PFSK-1 (cell line): ENCODE measurements around the gene INTS6.

Source experiments
- FOXP2 ChIP-seq: optimal IDR thresholded peaks from 2 replicates; pipeline ENCODE3; 2011; ENCODE audit warnings: borderline replicate concordance, control low read depth, inconsistent platforms; ENCODE audit not compliant: insufficient read depth; ENCODE audit errors: extremely low read length, extremely low read depth
- POLR2AphosphoS5 ChIP-seq: IDR thresholded peaks from 2 replicates; pipeline ENCODE4 v1.6.1; 2012; ENCODE audit warnings: low read depth, mild to moderate bottlenecking, control low read depth, low read length, moderate library complexity
- SIN3A ChIP-seq: IDR thresholded peaks from 2 replicates; pipeline ENCODE4 v1.6.1; 2012; ENCODE audit warnings: mild to moderate bottlenecking, low read length, moderate library complexity, borderline replicate concordance; ENCODE audit not compliant: insufficient read depth
- TAF1 ChIP-seq: IDR thresholded peaks from 2 replicates; pipeline ENCODE4 v1.6.1; 2012; ENCODE audit warnings: low read length, control low read depth, borderline replicate concordance; ENCODE audit not compliant: insufficient read depth
- TF ChIP-seq, protein P1 (sequence below), 2 experiments: IDR thresholded peaks; 2 replicates each; pipeline versions ENCODE4 v1.6.1 to v1.8.0; 2011 to 2012; ENCODE audit warnings: low read depth in 2 of 2, low read length in 2 of 2, control low read depth in 1 of 2, inconsistent platforms in 1 of 2, mild to moderate bottlenecking in 1 of 2, moderate library complexity in 1 of 2; ENCODE audit not compliant: insufficient read depth in 1 of 2

INTS6 gene

DNA sequence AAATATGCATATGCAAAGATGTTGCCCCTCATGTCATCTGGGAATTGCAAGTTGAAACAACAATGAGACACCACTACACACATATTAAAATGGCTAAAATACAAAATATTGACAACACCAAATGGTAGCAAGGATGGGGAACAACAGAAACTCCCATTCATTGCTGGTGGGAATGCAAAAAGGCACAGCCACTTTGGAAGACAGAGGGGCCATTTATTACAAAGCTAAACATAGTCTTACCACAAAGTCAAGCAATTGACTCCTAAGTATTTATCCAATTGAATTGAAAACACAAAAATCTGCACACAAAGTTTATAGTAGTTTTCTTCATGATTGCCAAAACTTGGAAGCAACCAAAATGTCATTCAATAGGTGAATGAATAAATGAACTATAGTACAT lies 119.4 kb downstream of the INTS6 start:
- TF ChIP-seq FOXP2 (no peak), TAF1 (no peak), POLR2AphosphoS5 (no peak), SIN3A (no peak)
- TF ChIP-seq, protein P1, sequence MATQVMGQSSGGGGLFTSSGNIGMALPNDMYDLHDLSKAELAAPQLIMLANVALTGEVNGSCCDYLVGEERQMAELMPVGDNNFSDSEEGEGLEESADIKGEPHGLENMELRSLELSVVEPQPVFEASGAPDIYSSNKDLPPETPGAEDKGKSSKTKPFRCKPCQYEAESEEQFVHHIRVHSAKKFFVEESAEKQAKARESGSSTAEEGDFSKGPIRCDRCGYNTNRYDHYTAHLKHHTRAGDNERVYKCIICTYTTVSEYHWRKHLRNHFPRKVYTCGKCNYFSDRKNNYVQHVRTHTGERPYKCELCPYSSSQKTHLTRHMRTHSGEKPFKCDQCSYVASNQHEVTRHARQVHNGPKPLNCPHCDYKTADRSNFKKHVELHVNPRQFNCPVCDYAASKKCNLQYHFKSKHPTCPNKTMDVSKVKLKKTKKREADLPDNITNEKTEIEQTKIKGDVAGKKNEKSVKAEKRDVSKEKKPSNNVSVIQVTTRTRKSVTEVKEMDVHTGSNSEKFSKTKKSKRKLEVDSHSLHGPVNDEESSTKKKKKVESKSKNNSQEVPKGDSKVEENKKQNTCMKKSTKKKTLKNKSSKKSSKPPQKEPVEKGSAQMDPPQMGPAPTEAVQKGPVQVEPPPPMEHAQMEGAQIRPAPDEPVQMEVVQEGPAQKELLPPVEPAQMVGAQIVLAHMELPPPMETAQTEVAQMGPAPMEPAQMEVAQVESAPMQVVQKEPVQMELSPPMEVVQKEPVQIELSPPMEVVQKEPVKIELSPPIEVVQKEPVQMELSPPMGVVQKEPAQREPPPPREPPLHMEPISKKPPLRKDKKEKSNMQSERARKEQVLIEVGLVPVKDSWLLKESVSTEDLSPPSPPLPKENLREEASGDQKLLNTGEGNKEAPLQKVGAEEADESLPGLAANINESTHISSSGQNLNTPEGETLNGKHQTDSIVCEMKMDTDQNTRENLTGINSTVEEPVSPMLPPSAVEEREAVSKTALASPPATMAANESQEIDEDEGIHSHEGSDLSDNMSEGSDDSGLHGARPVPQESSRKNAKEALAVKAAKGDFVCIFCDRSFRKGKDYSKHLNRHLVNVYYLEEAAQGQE (IDR thresholded peaks at IDR 0.05; ENCODE audit: insufficient read depth in 1 of 2, low read depth in 2 of 2, low read length in 2 of 2), result no peak

DNA sequence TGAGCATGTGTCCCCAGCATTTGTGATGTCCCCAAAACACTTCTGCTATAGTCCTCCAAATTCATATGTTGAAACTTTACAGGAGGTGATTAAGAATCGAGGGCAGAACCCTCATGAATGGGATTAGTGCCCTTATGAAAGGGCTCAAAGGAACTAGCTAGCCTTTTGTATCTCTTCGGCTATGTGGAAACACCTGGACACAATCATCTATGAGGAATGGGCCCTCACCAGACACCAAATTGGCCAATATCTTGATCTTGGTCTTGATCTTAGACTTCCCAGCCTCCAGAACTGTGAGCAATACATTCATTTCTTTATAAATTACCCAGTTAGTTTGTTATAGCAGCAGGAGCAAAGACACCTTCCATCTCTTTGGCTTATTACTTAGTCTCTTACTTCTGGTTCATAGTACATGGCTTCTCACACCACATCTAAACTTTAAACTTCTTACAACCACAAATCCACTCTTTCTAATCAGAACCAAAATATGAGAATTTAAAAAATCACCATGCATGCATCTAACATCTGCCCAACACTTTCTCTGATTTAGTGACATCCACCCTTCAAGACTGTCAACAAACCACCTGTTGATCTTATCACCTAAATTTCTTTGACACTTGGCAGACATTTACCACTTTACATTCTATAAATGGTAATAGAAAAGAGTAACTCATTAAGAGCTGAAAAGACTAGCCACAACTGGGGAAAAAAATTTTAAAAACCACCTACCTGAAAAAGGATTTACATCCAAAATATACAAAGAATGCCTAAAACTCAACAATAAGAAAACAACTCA lies 120.1 kb downstream of the INTS6 start:
- TF ChIP-seq TAF1 (no peak), SIN3A (no peak), FOXP2 (no peak), POLR2AphosphoS5 (no peak)
- TF ChIP-seq, protein P1 (IDR thresholded peaks at IDR 0.05; ENCODE audit: insufficient read depth in 1 of 2, low read depth in 2 of 2, low read length in 2 of 2), result no peak

DNA sequence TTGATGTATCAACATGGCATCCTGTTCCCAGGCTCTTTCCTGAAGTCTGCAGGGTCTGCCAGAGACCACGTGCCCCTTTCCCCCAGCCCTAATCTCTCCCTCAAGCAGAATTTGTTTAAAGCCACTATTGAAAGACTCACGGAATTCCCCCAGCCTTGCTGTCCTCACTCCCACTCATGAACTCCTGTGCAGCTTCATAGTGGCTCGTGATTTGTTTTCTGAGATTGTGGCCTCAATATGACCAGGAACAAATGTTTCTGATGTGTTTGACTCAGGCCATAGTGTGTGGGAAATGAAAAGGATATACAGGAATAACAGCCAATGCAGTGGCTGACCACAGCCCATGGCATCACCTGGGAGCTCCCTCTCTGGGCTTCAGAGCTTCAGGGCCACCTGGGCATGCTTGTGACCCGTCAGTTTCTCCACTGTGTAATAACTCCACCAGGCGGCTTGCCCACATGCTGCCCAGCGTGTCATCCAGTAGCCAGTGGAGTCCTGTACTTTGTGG lies 121.4 kb downstream of the INTS6 start:
- TF ChIP-seq POLR2AphosphoS5 (no peak), SIN3A (no peak), TAF1 (no peak), FOXP2 (no peak)
- TF ChIP-seq, protein P1 (IDR thresholded peaks at IDR 0.05; ENCODE audit: insufficient read depth in 1 of 2, low read depth in 2 of 2, low read length in 2 of 2), result no peak

DNA sequence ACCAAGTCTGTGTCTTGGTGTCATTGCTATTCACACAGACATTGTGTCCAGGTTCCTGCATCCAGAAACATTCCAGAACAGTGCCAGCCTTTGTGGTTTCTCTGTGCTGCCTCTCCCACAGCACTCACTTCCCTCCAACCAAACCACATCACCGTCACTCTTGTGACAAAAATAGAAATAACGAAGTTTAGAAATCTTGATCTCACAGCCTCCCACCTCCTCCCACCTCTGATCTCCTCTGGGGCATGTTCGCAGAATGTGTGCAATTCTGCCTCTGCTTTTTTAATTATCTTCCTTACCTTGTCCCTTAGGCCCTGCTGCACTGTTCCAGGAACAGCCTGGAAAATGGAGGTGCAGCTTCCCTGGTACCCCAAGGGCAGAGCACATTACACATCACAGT lies 122.0 kb downstream of the INTS6 start:
- TF ChIP-seq SIN3A (no peak), FOXP2 (no peak), TAF1 (no peak), POLR2AphosphoS5 (no peak)
- TF ChIP-seq, protein P1 (IDR thresholded peaks at IDR 0.05; ENCODE audit: insufficient read depth in 1 of 2, low read depth in 2 of 2, low read length in 2 of 2), result no peak

DNA sequence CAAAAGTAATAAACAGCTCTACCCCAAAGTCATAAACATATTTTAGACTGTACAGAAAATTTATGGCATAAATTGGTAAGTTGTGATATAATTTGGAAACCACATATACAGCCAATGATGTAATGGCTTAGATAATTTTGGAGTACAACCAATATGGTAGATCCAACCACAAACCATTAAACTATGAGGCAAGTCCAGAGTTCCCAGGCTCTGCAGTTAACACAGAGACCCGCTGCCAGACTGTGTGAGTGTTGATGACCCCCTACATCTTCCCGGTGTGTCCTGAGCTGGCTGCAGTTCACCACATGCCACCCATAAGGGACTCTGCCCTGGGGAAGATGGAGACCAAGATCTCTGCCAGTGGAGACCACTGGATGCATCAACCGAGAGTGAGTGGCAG lies 123.2 kb downstream of the INTS6 start:
- TF ChIP-seq POLR2AphosphoS5, result no peak
- TF ChIP-seq, protein P1 (IDR thresholded peaks at IDR 0.05; ENCODE audit: insufficient read depth in 1 of 2, low read depth in 2 of 2, low read length in 2 of 2), result no peak
- no peak for TF ChIP-seq TAF1
- TF ChIP-seq SIN3A, result no peak
- TF ChIP-seq FOXP2, result no peak
